Natural killer cell (primary cell): ENCODE measurements around the gene ERFL. TPM values are rescaled to one million over a fixed set of nuclear protein-coding genes. Genes with fewer than 3 reads are reported as not detected.

ENCODE experiments used
- ATAC-seq, 3 donors: fragments of 150-1000 bp in 2 of 3; fragments of 200-7000 bp in 1 of 3; cut with Tn5 transposase; 1 replicate in 1 of 3; 2 replicates in 2 of 3; pipeline ENCODE4 v1.10.0; 2021; ENCODE audit warnings: mild to moderate bottlenecking in 2 of 3, moderate library complexity in 2 of 3
- DNase-seq, 2 donors: peaks; one replicate each; pipeline versions ENCODE4 v3.0.0 to v3.0.0-alpha.2; 2013 to 2021; ENCODE audit warnings: mixed read lengths in 1 of 2
- H3K27ac ChIP-seq: one replicate; pipeline ENCODE4 v1.5.1; 2013; ENCODE audit warnings: mild to moderate bottlenecking, low read length
- H3K27me3 ChIP-seq: one replicate; pipeline ENCODE4 v1.6.1; 2013; ENCODE audit warnings: low read length; ENCODE audit not compliant: control insufficient read depth, insufficient read depth
- H3K36me3 ChIP-seq: one replicate; pipeline ENCODE4 v1.6.1; 2013; ENCODE audit warnings: low read length; ENCODE audit not compliant: control insufficient read depth, insufficient read depth
- H3K4me1 ChIP-seq: one replicate; pipeline ENCODE4 v1.6.1; 2013; ENCODE audit warnings: low read length; ENCODE audit not compliant: control insufficient read depth, insufficient read depth
- H3K4me3 ChIP-seq: one replicate; pipeline ENCODE4 v1.5.1; 2013; ENCODE audit warnings: low read length
- H3K9me3 ChIP-seq: one replicate; pipeline ENCODE4 v1.6.1; 2013; ENCODE audit warnings: low read length; ENCODE audit not compliant: control insufficient read depth, insufficient read depth
- H3K27ac Mint-ChIP-seq, 2 donors: one replicate each; pipeline ENCODE4 v1.8.0; 2022; ENCODE audit warnings: mild to moderate bottlenecking in 2 of 2, mixed read lengths in 2 of 2, moderate library complexity in 1 of 2
- H3K27me3 Mint-ChIP-seq, 2 donors: one replicate each; pipeline ENCODE4 v1.8.0; 2022; ENCODE audit warnings: low read depth in 2 of 2, mixed read lengths in 2 of 2
- H3K36me3 Mint-ChIP-seq: one replicate; pipeline ENCODE4 v1.8.0; 2022; ENCODE audit warnings: mixed read lengths
- H3K4me1 Mint-ChIP-seq, 2 donors: one replicate each; pipeline ENCODE4 v1.8.0; 2022; ENCODE audit warnings: mixed read lengths in 2 of 2
- H3K4me3 Mint-ChIP-seq: one replicate; pipeline ENCODE4 v1.8.0; 2022; ENCODE audit warnings: mild to moderate bottlenecking, moderate library complexity, mixed read lengths
- H3K9me3 Mint-ChIP-seq, 2 donors: one replicate each; pipeline ENCODE4 v1.8.0; 2022; ENCODE audit warnings: mixed read lengths in 2 of 2
- WGBS: methylation state at CpG from one replicate; pipeline ENCODE4 v1.1.7; 2013; ENCODE audit warnings: missing lambda C conversion rate; ENCODE audit not compliant: insufficient coverage; 5-methylcytosine and 5-hydroxymethylcytosine counted together
- intact Hi-C: fragments of 100-400 bp; cut with micrococcal nuclease; formaldehyde crosslinking; loops from one replicate; pipeline ENCODE4 v1.14.2; 2022
- total RNA-seq, 4 donors: library from RNA; stranded (reverse); fragments of 120-200 nt in 1 of 4; gene quantifications; one replicate each; pipeline versions ENCODE4 v1.2.3 to v1.2.4, GENCODE V29; 2013 to 2022
- TF ChIP-seq, protein P1 (sequence below): fragments of 200-600 bp; IDR thresholded peaks from one replicate; pipeline ENCODE4 v1.8.0; 2022; ENCODE audit warnings: antibody characterized with exemption

The ERFL gene
- total RNA-seq, 3 donors from 2014 or later (not counting 1 experiment from before 2014, with no cell fraction given) = 1.1 to 2.1 (median 1.5) TPM

DNA sequence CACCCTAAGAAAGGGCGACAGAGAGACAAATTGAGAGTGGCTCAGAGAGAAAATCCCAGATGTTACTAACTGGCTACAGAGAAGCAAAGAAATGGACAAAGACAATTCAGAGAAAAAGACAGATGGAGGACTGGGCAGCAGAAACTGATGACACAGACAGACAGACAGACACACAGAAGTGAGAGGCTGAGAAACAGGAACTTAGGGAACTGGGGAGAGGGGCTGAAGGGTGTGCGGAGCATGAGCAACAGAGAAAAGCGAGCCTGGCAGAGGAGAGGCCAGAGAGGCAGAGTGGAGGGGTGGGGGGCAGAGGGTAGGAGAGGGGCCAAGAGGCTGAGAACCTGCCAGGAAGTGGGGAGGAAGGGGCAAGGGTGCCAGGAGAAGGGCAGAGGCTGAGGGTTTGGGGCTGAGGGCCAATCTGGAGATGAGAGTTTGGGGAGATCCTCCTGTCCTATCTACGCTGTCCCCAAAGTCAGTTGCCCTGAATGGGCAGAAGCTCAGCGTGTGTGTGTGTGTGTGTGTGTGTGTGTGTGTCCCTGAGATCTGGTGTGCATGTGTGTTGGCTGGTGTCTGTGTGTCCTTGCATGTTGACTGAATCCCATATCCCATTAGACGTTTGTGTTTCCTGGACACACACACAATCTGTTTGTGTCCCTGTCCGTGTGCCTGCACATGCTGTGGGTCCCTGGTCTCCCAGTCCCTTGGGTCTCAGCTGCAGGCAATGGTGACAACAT lies 5.6 kb upstream of the ERFL start:
- WGBS = 74% methylated on average over 7 of the region's 7 CpGs

DNA sequence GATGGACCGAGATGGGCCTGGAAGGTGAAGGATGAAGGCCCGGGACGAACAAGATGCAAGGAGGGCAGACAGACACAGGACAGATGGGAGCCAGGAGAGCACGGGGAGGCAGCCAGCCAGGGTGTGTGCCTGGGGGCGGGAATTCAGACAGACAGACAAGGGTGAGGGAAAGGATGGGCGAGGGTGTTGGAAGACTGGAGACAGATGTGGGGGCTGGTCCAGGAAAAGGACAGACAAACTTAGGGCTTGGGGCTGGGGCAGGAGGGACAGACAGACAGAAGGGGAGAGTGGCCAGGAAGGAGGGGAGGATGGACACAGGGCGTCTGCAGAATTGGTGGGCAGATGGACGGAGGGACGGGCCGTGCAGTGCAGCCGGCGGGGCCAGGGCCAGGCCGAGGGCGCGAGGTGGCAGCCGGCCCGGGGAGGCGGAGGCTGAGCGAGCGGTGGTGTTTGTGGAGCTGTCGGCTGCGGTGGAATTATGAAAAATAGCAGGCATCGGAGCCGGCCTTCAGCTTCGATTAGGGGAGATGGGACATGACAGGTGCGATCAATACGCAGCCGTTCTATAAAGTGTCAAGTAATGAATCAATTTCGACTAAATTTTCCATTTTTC lies 4.6 kb upstream of the ERFL start:
- H3K27me3 Mint-ChIP-seq = peaks cover 12 to 29% of the 10 kb centered on the region in 2 donors
- no peak for DNase-seq

More for the DNA sequence above, 5.6 kb upstream of the ERFL start:
- DNase-seq (no peak), ATAC-seq (no peak)
- peak overlapping the region; percentile 18 for H3K4me3 Mint-ChIP-seq
- peaks cover 58% of the 10 kb centered on the region for H3K4me1 ChIP-seq
- peaks cover 46 to 67% of the 10 kb centered on the region in 2 donors for H3K4me1 Mint-ChIP-seq
- TF ChIP-seq, protein P1, sequence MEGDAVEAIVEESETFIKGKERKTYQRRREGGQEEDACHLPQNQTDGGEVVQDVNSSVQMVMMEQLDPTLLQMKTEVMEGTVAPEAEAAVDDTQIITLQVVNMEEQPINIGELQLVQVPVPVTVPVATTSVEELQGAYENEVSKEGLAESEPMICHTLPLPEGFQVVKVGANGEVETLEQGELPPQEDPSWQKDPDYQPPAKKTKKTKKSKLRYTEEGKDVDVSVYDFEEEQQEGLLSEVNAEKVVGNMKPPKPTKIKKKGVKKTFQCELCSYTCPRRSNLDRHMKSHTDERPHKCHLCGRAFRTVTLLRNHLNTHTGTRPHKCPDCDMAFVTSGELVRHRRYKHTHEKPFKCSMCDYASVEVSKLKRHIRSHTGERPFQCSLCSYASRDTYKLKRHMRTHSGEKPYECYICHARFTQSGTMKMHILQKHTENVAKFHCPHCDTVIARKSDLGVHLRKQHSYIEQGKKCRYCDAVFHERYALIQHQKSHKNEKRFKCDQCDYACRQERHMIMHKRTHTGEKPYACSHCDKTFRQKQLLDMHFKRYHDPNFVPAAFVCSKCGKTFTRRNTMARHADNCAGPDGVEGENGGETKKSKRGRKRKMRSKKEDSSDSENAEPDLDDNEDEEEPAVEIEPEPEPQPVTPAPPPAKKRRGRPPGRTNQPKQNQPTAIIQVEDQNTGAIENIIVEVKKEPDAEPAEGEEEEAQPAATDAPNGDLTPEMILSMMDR = no peak
- H3K27me3 Mint-ChIP-seq = peaks cover 12 to 28% of the 10 kb centered on the region in 2 donors
- intact Hi-C loops = no loop called here
- peaks cover 18% of the 10 kb centered on the region for H3K27me3 ChIP-seq
- no peaks in the 10 kb centered on the region for H3K36me3 ChIP-seq
- no peaks in the 10 kb centered on the region for H3K9me3 ChIP-seq
- H3K9me3 Mint-ChIP-seq = no peaks in the 10 kb centered on the region
- H3K36me3 Mint-ChIP-seq = no peaks in the 10 kb centered on the region
- no peak overlapping the region for H3K27ac ChIP-seq
- no peak overlapping the region for H3K4me3 ChIP-seq
- H3K27ac Mint-ChIP-seq = peak overlapping the region; percentile 69 to 90

DNA sequence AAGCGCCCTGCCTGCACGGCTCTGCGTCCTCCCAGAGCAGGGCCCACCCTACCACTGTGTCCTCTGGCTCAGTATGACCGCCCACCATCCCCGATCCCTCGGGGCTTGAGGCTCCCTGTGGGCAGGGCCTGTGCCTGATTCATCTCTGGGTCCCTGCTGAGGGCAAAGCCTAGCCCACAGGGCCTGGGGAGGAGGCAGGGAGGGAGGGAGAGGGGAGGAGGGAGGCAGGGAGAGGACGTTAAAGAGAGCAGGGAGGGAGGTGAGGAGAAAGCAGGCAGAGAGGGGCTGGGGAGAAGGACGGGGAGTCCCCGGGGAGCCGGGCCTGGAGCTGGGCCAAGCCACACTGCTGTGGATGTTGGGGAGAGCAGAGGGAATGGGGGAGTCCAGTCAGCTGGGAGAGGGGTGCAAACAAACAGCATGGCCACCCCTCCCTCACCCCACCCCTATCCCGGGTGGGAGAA lies 4.0 kb upstream of the ERFL start:
- ATAC-seq = no peak
- Histone ChIP-seq H3K4me3 (no peak overlapping the region), H3K4me1 (peaks cover 71% of the 10 kb centered on the region), H3K27ac (no peak overlapping the region), H3K27me3 (peaks cover 24% of the 10 kb centered on the region), H3K9me3 (no peaks in the 10 kb centered on the region), H3K36me3 (no peaks in the 10 kb centered on the region)
- H3K36me3 Mint-ChIP-seq = no peaks in the 10 kb centered on the region
- 82% methylated on average over 10 of the region's 11 CpGs for WGBS
- TF ChIP-seq, protein P1 = no peak
- intact Hi-C loops = no loop called here
- H3K4me1 Mint-ChIP-seq = peaks cover 48 to 70% of the 10 kb centered on the region in 2 donors
- H3K4me3 Mint-ChIP-seq = no peak overlapping the region
- peak overlapping the region in 1 of 2 donors; percentile 90 for H3K27ac Mint-ChIP-seq
- H3K9me3 Mint-ChIP-seq = no peaks in the 10 kb centered on the region
- no peak for DNase-seq
- peaks cover 12 to 25% of the 10 kb centered on the region in 2 donors for H3K27me3 Mint-ChIP-seq

More for the DNA sequence above, 4.6 kb upstream of the ERFL start:
- ATAC-seq = no peak
- Histone ChIP-seq H3K9me3 (no peaks in the 10 kb centered on the region), H3K4me1 (peaks cover 65% of the 10 kb centered on the region), H3K27ac (no peak overlapping the region), H3K36me3 (no peaks in the 10 kb centered on the region), H3K4me3 (no peak overlapping the region), H3K27me3 (peaks cover 21% of the 10 kb centered on the region)
- Mint-ChIP-seq H3K9me3 (no peaks in the 10 kb centered on the region), H3K36me3 (no peaks in the 10 kb centered on the region), H3K27ac (peak overlapping the region; percentile 69 to 90), H3K4me1 (peaks cover 48 to 74% of the 10 kb centered on the region in 2 donors), H3K4me3 (no peak overlapping the region)
- WGBS = 94% methylated on average over 28 of the region's 29 CpGs
- intact Hi-C loops = no loop called here
- TF ChIP-seq, protein P1 = no peak
